ENCODE measurements around the gene TSPAN3.

TSPAN3 gene

DNA sequence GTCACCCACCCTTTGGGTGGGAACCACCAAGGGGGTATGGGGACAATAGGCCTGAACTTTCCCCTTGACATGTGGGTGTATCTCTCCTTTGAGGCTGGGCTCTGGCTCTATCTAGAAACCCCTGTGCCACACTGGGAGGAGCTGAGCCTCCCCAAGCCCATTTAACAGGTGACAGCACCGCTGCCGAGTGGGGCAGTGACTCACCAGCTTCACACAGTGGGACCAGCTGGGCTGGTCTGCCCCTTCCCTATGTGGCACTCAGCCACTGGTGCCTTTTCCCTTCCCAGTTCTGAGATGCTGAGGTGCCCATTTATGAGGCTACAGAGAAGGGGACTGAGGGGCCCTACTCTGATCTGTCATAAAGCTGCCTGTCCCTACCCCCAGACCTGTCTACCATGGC is 70.9 kb downstream of the TSPAN3 start:
- no peak for TF ChIP-seq YY1 (IDR thresholded peaks at IDR 0.05; ENCODE audit: insufficient read depth, insufficient read length)
- H3K9ac ChIP-seq (ENCODE audit: insufficient read length, low read depth) = no peak overlapping the region
- no peak for DNase-seq (ENCODE audit: low read depth, low spot score)
- no peak overlapping the region for H3K4me3 ChIP-seq (ENCODE audit: insufficient read length, low read depth)
- no peaks in the 10 kb centered on the region for H3K27me3 ChIP-seq (ENCODE audit: insufficient read depth, insufficient read length)
- no peaks in the 10 kb centered on the region for H3K36me3 ChIP-seq (ENCODE audit: insufficient read depth, insufficient read length, low read length)
- H3K4me1 ChIP-seq (ENCODE audit: insufficient read depth, insufficient read length) = peaks cover 14% of the 10 kb centered on the region
- no peaks in the 10 kb centered on the region for H3K9me3 ChIP-seq (ENCODE audit: insufficient read depth, low read length)

- Histone ChIP-seq H3K36me3 (ENCODE audit: insufficient read depth, insufficient read length, low read length) (no peaks in the 10 kb centered on the region), H3K9ac (ENCODE audit: insufficient read length, low read depth) (no peak overlapping the region), H3K4me3 (ENCODE audit: insufficient read length, low read depth) (no peak overlapping the region), H3K9me3 (ENCODE audit: insufficient read depth, low read length) (no peaks in the 10 kb centered on the region), H3K4me1 (ENCODE audit: insufficient read depth, insufficient read length) (peaks cover 18% of the 10 kb centered on the region), H3K27me3 (ENCODE audit: insufficient read depth, insufficient read length) (no peaks in the 10 kb centered on the region)
- DNase-seq (ENCODE audit: low read depth, low spot score) = no peak
- no peak for TF ChIP-seq ZNF274 (IDR thresholded peaks at IDR 0.05; ENCODE audit: low read depth, low read length)
These were observed 72.1 kb downstream of the TSPAN3 start for GRCh38 chr15:76998663-76999285.

GRCh38 chr15:76996526-76997401 is 74.1 kb downstream of the TSPAN3 start:
- H3K9me3 ChIP-seq (ENCODE audit: insufficient read depth, low read length) = no peaks in the 10 kb centered on the region
- no peaks in the 10 kb centered on the region for H3K36me3 ChIP-seq (ENCODE audit: insufficient read depth, insufficient read length, low read length)
- TF ChIP-seq YY1 (IDR thresholded peaks at IDR 0.05; ENCODE audit: insufficient read depth, insufficient read length) (no peak), SUZ12 (IDR thresholded peaks at IDR 0.05; ENCODE audit: extremely low read depth, insufficient read depth, insufficient read length) (no peak), ZNF274 (IDR thresholded peaks at IDR 0.05; ENCODE audit: low read depth, low read length) (no peak)
- H3K4me3 ChIP-seq (ENCODE audit: insufficient read length, low read depth) = no peak overlapping the region
- peaks cover 18% of the 10 kb centered on the region for H3K4me1 ChIP-seq (ENCODE audit: insufficient read depth, insufficient read length)
- H3K9ac ChIP-seq (ENCODE audit: insufficient read length, low read depth) = no peak overlapping the region
- DNase-seq (ENCODE audit: low read depth, low spot score) = no peak
- H3K27me3 ChIP-seq (ENCODE audit: insufficient read depth, insufficient read length) = no peaks in the 10 kb centered on the region

GRCh38 chr15:76996076-76996525 is 74.8 kb downstream of the TSPAN3 start:
- H3K9me3 ChIP-seq (ENCODE audit: insufficient read depth, low read length) = no peaks in the 10 kb centered on the region
- H3K9ac ChIP-seq (ENCODE audit: insufficient read length, low read depth) = no peak overlapping the region
- peaks cover 18% of the 10 kb centered on the region for H3K4me1 ChIP-seq (ENCODE audit: insufficient read depth, insufficient read length)
- no peaks in the 10 kb centered on the region for H3K36me3 ChIP-seq (ENCODE audit: insufficient read depth, insufficient read length, low read length)
- TF ChIP-seq ZNF274 (IDR thresholded peaks at IDR 0.05; ENCODE audit: low read depth, low read length) (no peak), YY1 (IDR thresholded peaks at IDR 0.05; ENCODE audit: insufficient read depth, insufficient read length) (no peak), SUZ12 (IDR thresholded peaks at IDR 0.05; ENCODE audit: extremely low read depth, insufficient read depth, insufficient read length) (no peak)
- no peak overlapping the region for H3K4me3 ChIP-seq (ENCODE audit: insufficient read length, low read depth)
- H3K27me3 ChIP-seq (ENCODE audit: insufficient read depth, insufficient read length) = no peaks in the 10 kb centered on the region
- DNase-seq (ENCODE audit: low read depth, low spot score) = no peak

- Histone ChIP-seq H3K36me3 (ENCODE audit: insufficient read depth, insufficient read length, low read length) (no peaks in the 10 kb centered on the region), H3K27me3 (ENCODE audit: insufficient read depth, insufficient read length) (no peaks in the 10 kb centered on the region), H3K4me3 (ENCODE audit: insufficient read length, low read depth) (no peak within 1 kb of the TSS), H3K4me1 (ENCODE audit: insufficient read depth, insufficient read length) (peaks cover 18% of the 10 kb centered on the region), H3K9ac (ENCODE audit: insufficient read length, low read depth) (no peak within 1 kb of the TSS), H3K9me3 (ENCODE audit: insufficient read depth, low read length) (no peaks in the 10 kb centered on the region)
- TF ChIP-seq ZNF274 (IDR thresholded peaks at IDR 0.05; ENCODE audit: low read depth, low read length) (no peak), YY1 (IDR thresholded peaks at IDR 0.05; ENCODE audit: insufficient read depth, insufficient read length) (no peak), SUZ12 (IDR thresholded peaks at IDR 0.05; ENCODE audit: extremely low read depth, insufficient read depth, insufficient read length) (no peak)
- no peak for DNase-seq (ENCODE audit: low read depth, low spot score)
These were observed 75.7 kb downstream of the TSPAN3 start, which contains the start of gene PSTPIP1 for GRCh38 chr15:76994971-76995945. Gene PSTPIP1, plus strand, starts transcription at chr15:76995126. Its CDS starts 448 bp downstream, at chr15:76995574.

DNA sequence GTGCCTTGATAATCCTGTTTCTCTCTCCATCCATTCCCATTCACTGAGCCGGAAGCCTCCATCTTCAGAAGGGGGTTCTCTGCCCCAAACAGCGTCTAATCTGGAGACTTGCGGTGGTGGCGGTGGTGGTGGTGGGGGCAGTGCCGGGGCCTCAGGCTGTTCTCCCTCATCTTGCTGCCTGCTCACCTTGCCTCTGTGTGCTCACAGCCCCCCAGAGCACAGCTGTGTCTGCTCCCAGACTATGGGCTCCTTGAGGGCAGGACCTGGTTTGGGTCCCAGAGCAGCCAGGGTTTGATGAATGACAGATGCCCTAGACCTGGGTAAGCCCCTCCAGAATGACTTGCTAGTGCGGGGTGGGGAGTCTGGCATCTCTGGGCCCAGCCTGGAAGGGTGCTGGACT is 76.4 kb downstream of the TSPAN3 start:
- no peak for DNase-seq (ENCODE audit: low read depth, low spot score)
- H3K4me3 ChIP-seq (ENCODE audit: insufficient read length, low read depth) = no peak overlapping the region
- no peaks in the 10 kb centered on the region for H3K36me3 ChIP-seq (ENCODE audit: insufficient read depth, insufficient read length, low read length)
- no peaks in the 10 kb centered on the region for H3K9me3 ChIP-seq (ENCODE audit: insufficient read depth, low read length)
- no peak overlapping the region for H3K9ac ChIP-seq (ENCODE audit: insufficient read length, low read depth)
- TF ChIP-seq ZNF274 (IDR thresholded peaks at IDR 0.05; ENCODE audit: low read depth, low read length) = no peak
- TF ChIP-seq SUZ12 (IDR thresholded peaks at IDR 0.05; ENCODE audit: extremely low read depth, insufficient read depth, insufficient read length) = no peak
- no peak for TF ChIP-seq YY1 (IDR thresholded peaks at IDR 0.05; ENCODE audit: insufficient read depth, insufficient read length)
- peaks cover 18% of the 10 kb centered on the region for H3K4me1 ChIP-seq (ENCODE audit: insufficient read depth, insufficient read length)
- no peaks in the 10 kb centered on the region for H3K27me3 ChIP-seq (ENCODE audit: insufficient read depth, insufficient read length)

All from NT2/D1 (cell line).